HG02571 (cell line): ENCODE results near the gene LTN1.
"Not testable (repeated sequence)": the region's sequence is repeated elsewhere in the genome, so short reads cannot be mapped to it uniquely, and the experiment has no call there.

Experiments used
- ATAC-seq: cut with Tn5 transposase; IDR thresholded peaks from one replicate; pipeline ENCODE4 v1.9.1; 2021; ENCODE audit warnings: mild to moderate bottlenecking, moderate library complexity; ENCODE audit not compliant: unreplicated experiment

Gene LTN1

DNA sequence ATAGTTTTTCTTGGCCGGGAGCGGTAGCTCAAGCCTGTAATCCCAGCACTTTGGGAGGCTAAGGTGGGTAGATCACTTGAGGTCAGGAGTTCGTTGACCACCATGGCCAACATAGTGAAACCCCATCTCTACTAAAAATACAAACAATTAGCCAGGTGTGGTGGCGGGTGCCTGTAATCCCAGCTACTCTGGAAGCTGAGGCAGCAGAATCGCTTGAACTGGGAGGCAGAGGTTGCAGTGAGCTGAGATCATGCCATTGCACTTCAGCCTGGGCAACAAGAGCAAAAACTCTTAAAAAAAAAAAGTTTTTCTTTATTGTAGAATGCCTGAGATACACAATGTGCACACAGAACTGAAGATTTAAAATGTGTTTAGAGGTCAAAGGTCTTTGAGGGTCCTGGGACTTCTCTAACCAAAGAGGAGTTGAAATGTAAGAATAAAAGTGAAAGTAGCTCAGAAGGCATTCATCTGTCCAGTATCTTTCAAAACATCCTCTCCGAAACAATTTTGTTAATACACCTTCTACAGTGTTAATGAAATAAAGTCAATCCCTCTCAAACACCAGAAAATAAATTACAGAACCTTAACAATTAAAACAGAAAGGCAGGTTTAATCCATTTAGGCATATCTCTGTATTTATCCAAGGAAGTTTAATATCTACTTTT, 60.8 kb downstream of the LTN1 start:
- not testable (repeated sequence) for ATAC-seq

DNA sequence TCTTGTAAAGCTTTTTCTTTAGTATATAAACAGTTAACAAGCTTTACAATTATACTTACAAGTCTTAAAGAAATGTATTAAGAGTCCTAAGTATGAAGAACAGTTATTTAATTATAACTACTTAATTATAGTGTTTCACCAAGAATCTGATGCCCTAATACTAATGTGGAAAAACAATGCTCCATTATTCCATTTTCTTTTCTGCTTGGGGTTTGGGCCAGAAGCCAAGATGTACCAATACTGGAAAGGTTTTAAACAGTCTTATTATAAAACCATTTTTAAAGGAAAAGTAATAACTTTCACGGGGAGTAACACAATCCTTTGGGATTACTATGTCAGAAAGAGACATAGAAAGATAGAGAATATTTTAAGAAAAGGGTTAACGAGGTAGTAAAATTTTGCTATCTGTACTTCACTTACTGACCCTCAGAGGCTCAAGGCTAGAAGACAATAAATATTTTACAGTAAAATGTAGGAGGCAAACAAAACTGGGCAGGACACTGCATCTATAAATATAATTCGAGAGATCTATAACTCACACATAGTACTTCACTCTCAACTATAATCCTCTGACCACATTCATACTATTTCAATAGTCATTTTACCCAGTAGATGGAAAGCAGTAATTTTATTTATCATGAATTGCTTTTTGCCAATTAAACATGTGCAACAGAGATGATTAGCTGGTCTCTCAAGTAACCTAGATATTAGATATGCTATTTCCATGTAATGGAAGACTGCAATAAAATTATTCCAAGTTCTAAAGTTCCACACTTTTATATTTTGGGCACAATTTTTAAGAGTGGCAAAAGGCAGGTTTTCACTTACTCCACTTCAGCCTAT, 63.9 kb downstream of the LTN1 start:
- ATAC-seq, result no peak

DNA sequence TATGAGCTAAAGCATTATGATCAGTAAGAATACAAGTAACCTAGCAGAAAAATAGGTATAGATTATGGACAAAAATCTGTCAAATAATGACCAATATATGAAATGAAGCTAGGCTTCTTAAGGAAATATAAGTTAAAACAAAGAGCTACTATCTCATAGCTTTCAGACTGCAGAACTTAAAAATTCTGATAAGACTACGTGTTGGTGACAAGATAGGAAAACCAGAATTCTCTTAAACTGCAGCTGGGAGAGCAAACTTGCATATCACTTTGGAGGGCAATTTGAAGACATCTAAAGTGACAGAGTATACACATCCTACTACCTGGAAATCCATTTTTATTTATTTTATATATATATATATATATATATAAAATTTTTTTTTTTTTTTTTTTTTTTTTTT, 65.5 kb downstream of the LTN1 start:
- no peak for ATAC-seq

DNA sequence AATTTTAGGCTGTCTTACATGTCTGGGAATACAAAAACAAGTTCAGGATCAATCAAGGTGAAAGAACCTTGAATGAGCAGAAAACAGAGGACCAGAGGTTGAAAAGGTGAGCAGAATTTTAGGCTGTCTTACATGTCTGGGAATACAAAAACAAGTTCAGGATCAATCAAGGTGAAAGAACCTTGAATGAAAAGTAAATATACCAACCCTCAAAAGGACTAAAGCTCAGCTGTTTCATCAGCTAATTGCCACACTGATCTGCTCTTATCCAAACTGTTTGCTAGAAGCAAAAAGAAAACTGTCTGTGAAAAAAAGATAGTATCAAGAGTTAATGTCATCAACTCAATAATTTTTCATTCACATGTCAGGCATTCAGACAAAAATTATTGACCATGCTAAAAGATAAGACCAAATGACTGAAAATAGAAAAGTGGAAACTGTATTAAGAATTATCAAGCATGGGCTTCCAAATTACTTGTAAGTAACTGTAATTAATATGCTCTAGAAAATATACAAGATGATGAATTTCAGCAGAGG, 69.2 kb downstream of the LTN1 start:
- no peak for ATAC-seq

DNA sequence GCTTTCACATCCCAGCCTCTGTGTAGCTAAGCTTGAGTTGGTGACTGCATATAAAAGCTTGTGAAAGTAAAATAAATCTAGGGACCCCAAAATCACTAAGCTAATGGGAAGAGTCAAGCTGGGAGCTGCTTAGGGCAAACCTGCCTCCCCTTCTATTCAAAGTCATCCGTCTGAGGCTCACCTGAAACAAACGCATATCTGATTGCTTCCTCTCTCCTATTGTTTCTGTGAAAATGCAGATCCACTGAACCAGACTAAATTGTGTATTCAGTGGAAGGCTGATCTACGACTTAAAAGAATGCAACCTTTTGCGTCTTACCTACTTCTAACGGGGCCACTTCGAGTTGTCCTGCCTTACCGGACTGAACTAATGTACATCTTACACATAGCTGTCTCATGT, 70.3 kb downstream of the LTN1 start:
- ATAC-seq, result no peak

DNA sequence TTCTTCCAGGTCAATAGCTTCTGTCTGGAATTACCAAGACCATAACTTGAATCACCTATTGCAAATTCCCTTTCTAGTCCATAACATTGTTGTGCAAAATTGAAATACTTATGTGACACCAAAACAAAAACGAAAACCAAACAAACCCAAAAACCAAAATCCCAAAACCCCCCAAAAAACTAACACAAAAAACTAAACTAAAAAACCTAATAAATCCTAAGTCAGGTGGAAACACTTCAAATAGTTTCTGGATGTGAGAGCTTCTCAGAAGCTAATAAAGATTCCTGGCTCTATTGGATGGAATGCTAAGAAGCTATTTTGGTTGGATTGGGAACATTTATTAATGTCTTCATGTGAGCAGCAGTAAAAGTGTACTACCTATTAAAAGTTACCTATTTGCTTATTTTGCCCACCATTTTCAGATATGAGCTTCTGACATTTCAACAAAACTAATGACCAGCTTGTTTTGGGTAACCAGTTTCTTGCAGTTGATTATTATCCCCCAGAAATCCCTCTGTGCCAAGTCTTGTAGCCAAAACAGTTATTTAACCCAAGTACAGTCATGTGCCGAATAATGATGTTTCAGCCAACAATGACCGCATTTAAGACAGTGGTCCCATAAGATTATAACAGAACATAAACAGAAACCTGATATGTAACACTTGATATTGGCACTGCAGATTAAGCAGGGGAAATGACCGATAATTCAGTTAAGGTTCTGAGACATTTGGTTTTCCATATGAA, 76.4 kb downstream of the LTN1 start:
- ATAC-seq, result no peak

DNA sequence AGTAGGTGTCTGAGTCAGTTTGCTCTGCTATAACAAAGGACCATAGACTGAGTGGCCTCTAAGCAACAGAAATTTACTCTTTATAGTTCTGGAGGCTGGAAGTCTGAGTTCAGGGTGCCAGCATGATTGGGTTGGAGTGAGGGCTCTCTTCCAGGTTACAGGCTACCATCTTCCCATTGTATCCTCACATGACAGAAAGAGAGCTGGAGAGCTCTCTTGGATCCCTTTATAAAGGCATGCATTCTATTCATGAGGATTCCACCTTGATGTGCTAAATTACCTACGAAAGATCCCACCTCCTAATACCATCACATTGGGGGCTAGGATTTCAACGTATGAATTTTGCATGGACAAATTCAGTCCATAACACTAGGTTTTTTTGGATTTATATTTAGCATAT, 79.6 kb downstream of the LTN1 start:
- no peak for ATAC-seq

DNA sequence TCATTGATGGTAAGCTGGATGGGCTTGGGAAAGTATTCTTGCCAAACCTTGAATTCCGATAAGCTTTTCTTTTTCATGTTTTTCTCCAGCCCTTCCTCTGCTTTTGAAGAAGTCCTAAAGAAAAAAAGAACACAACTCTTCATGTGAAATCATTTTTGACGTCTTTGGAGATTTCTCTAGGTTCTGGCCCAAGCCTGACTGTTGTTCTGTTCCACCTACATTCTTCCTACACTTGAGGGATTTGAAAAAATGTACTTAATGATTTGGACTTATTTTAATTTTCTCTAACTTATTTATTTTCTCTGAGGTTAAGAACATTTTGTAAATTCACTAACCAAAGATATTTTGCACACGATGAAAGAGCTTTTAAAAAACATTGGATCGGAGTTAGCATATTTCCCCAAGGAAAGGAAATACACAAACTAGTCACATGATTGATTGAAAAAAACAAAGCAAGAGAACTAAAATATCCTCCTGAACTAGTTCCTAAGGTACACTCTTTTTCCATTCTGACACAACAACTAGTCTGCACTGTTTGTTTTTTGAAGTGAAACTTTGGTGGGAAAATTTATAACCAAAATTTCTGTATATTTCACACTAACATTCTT, 82.3 kb downstream of the LTN1 start:
- no peak for ATAC-seq

DNA sequence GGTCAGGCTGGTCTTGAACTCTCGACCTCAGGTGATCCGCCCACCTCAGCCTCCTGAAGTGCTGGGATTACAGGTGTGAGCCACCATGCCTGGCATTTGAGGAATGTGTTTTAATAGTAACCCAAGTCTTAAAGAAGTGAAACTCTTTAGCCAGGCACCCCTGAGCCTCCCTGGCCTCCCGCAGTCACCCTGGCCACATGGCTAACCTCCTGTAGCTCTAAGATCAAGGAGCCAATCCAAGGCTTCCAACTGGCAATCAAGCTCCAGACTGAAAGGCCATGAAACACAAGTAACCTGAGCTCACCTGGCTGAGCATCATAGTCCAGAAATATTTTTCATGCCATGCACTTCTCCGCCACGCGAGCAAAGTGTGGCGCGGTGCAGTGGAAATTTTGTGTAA, 84.3 kb downstream of the LTN1 start:
- no peak for ATAC-seq

DNA sequence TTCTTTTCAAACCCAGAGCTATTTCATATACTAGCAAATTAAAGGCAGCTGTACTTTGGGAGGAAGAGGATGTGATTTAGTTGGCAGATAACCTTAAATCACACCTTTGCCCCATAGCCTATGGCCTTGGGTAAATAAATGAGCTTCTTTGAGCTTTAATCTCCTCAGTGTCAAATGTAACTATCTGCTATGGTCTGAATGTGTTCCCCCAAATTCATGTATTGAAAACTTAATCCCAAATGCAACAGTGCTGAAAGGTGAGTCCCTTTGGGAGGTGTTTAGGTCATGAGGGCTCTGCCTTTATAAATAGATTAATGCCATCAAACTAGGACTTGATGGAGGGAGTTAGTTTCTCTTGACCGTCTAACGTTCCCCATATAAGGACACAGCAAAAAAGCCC, 85.8 kb downstream of the LTN1 start:
- ATAC-seq, result no peak

DNA sequence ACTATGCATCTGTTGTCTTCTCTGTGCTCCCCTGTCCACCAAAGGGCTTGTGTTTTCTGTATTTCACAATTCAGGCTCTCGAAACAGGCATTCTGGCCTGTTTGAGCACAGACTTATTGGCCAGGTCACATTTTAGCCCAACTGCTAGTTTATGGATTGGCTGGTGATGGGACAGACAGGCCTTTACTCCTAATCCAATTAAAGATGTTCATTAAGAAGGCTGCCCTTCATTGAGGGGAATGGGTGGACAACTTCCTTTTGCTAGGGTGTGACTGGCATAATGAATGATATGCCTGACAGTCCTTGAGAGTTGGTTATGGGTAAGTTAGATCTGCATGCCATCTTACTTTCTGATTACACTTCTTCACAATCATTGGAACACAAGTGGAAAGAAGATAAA, 86.4 kb downstream of the LTN1 start:
- no peak for ATAC-seq

DNA sequence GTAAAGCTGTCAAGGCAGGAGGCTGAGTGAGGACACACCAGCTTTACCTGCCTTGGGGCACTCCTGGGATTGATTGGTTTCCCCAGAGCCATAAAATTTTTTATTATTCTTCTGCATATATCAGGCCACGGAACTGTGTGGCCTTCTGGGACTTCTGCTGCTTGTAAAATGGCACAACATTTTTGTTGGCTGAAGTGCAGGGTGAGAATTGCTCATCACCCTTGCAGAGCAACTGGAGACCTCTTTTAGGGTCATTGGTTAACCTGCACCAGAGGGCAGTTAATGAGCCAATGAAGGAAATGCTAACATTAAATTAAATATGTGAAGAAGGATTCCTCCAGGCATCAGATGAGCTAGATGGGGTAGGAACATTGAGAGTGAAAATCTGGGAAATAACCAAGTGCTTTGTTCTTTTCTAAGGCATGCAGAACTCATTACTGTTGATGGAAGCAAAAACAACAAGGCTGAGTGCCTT, 87.7 kb downstream of the LTN1 start:
- no peak for ATAC-seq

DNA sequence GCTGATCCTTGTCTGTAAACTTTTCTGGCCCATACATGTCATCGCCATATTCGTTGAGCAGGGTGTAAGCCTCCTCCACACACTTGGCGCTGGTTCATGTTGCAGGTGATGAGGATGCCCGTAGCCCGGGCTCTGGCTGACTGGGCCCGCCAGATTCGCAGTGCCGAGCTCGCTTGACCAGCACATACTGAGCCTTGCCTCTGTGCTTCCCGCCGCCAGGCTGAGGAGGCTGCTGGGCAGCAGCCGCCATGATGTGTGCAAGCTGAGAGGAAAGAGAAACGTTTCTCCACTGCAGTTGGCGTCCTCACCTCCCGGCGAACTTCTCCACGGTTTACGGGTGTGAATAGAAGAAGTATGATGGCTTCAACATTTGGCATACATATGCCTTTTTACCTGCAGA, 89.2 kb downstream of the LTN1 start:
- ATAC-seq, result no peak

DNA sequence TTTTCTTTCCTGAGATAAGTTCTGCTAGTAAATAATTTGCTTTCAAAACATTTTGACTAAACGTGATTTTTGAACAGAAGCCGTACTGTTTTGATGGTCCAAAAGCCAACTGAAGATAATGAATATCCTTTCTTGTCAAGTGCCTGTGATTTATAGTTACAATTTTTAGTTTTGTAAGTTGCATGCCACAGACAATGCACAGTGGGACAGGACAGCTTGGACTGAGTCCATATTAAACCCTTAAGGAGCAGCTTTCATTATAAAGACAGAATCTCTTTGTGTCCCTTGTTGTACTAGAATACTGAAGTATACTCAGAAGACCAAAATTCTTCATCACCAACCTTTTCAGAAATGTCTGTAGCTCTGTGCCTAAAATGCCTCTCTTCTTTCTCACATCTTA, 92.2 kb downstream of the LTN1 start:
- ATAC-seq, result no peak

DNA sequence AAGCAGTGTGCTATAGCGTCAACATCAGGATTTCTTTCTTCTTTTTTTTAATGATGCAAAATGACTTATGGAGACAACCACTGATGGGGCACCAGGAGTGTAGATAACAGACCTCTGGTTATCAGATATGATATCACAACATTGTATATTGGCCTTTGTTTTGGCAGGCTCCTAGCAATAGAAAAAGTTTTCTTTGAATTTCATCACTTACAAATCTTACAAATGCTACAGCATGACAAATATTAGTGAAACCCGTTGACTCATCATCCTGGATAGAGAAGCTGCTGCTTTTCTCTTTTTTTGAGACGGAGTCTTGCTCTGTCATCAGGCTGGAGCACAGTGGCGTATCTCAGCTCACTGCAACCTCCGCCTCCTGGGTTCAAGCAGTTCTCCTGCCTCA, 92.9 kb downstream of the LTN1 start:
- no peak for ATAC-seq

DNA sequence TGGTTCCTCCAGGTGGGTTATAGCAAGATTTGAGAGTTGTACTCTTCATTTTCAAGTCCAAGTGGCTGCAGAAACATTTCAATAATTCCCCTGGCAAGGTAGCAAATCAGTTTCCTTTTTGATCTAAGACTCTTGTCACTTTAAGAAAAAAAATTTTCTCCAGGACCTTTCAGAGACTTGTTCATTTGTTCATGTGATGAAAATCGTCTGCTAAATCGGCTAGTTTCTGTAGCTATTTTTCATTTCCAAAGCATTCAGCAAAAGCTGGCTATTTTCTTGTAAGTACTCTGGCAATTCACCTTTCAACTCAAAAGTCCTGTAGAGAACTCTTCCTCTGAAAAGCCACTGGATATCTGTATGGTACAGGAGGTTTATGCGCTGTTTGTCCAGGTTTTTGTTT, 93.5 kb downstream of the LTN1 start:
- no peak for ATAC-seq

DNA sequence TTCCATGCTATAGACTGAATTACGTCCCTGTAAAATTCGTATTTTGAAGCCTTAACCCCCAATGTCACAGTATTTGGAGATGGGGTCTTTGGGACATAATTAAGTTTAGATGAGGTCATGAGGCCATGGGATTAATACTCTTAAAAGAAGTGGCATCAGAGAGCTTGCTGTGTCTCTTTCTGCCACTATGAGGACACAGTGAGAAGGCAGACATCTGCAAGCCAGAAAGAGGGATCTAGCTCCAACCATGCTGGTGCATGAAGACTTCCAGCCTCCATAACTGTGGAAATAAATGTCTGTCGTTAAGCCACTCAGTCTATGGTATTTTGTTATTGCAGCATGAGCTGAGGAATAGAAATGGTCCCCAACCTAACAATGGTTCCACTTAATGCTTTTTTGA, 99.0 kb downstream of the LTN1 start:
- no peak for ATAC-seq

DNA sequence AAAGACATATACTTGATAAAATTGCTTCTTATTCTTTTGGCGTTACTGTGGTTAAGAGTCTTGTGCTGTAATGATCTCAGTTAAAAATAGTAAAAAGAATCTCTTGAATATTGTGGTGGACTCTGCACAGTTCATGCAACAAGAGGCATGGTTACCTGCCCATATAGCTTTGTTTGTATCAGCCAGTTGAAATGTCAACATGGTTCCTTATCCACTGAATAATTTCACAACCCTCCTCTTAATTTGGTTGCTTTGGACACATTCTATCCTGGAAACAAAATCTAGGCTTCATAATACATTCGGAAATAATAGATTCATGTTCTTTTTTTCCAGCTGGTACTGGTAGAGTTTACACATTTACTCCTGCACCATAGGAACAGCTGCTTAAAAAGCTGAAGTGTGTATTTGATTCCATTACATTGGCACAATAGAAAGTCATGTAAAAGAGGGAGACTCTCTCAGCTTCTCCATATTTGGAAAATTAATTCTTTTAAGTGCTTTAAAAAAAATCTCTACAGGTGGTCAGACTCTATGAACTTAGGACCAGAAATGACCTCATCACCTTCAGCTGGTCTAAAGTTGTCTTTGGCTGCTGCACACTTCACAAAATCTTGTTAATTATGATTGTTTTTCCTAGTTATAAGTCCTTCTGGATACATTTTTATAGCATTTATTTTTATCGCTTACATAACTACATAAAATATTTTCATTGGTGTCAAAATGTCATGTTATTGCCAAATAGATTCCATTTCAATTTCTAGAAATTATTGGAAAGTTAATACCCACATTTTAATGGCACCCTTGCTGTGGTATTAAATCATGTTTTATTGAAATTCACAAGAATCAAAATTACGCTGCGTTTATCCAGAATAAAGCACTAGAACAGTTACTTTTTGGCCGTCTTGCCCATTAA, 100.2 kb downstream of the LTN1 start:
- ATAC-seq, result no peak

DNA sequence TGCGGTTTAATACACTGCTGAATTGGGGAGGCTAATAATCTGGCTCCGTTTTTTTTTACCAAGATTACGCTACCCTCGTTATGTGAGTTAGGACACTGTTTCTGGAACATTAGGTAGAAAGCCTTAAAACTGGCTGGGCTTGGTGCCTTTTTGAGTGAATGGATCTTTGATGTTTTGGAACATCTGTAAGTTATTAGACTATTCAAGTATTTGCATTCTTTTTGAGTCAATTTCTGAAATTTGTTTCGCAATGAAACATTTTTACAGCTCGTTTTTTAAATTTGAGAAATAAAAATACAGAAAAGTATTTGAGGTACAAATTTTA, 106.9 kb downstream of the LTN1 start:
- ATAC-seq, result no peak
